ENCODE measurements around the gene PCNX2.

- TF ChIP-seq EZH2 (IDR thresholded peaks at IDR 0.05; ENCODE audit: borderline replicate concordance, low read depth, low read length, severe bottlenecking) (no peak), CTCF (IDR thresholded peaks at IDR 0.05; ENCODE audit: extremely low read depth in 1 of 2, insufficient read depth in 1 of 2, low read depth in 1 of 2, low read length in 2 of 2) (no peak), POLR2A (IDR thresholded peaks at IDR 0.05; ENCODE audit: low read depth, low read length) (no peak), POLR2AphosphoS5 (IDR thresholded peaks at IDR 0.05; ENCODE audit: insufficient read depth, low read depth, low read length) (no peak), MAX (IDR thresholded peaks at IDR 0.05; ENCODE audit: insufficient read depth, insufficient read length) (no peak), JUN (IDR thresholded peaks at IDR 0.05; ENCODE audit: borderline replicate concordance, insufficient read depth, insufficient read length, low read depth) (no peak)
Observed at GRCh38 chr1:233082778-233083550, 212.6 kb downstream of the PCNX2 start.
